Measurements from ENCODE around the gene PDE2A. TPM values are rescaled to one million over a fixed set of nuclear protein-coding genes. Genes with fewer than 3 reads are reported as not detected.

PDE2A gene
- polyA plus RNA-seq, 1 donor (not counting 4 experiments of a cell fraction or from before 2014, with no cell fraction given), result 0.38 TPM

- DNase-seq (ENCODE audit: low read depth, low spot score) (no peak), FAIRE-seq (no peak)
- H4K20me1 ChIP-seq (ENCODE audit: control insufficient read depth, extremely low read depth, insufficient read depth, low read length), result no peaks in the 10 kb centered on the region
- no peaks in the 10 kb centered on the region for H3K9me1 ChIP-seq (ENCODE audit: control insufficient read depth, extremely low read depth, insufficient read depth, low read length)
- no peaks in the 10 kb centered on the region for H3K9me3 ChIP-seq (ENCODE audit: control insufficient read depth, low read depth, low read length)
- TF ChIP-seq CTCF (optimal IDR thresholded peaks at IDR 0.05 in 1 of 3, IDR thresholded peaks at IDR 0.05 in 1 of 3, conservative IDR thresholded peaks at IDR 0.05 in 1 of 3; ENCODE audit: extremely low read depth in 1 of 3, insufficient read depth in 2 of 3, low read length in 3 of 3) (no peak), EZH2 (IDR thresholded peaks at IDR 0.05; ENCODE audit: low read length) (no peak)
- H3K9ac ChIP-seq (ENCODE audit: control insufficient read depth, extremely low read depth, insufficient read depth, low read length), result no peak overlapping the region
- H3K4me1 ChIP-seq (ENCODE audit: control insufficient read depth, extremely low read depth, insufficient read depth, low read length), result no peaks in the 10 kb centered on the region
- no peak overlapping the region for H2AFZ ChIP-seq (ENCODE audit: control insufficient read depth, low read length)
- no peak overlapping the region for H3K4me3 ChIP-seq (ENCODE audit: control insufficient read depth in 2 of 3, extremely low read depth in 1 of 3, insufficient read depth in 2 of 3, low read depth in 1 of 3, low read length in 3 of 3)
- H3K27me3 ChIP-seq (ENCODE audit: control insufficient read depth, extremely low read depth, insufficient read depth, low read length), result peaks cover 62% of the 10 kb centered on the region
- no peak overlapping the region for H3K4me2 ChIP-seq (ENCODE audit: control insufficient read depth, extremely low read depth, insufficient read depth, low read depth, low read length)
- no peaks in the 10 kb centered on the region for H3K36me3 ChIP-seq (ENCODE audit: control insufficient read depth in 2 of 2, extremely low read depth in 1 of 2, insufficient read depth in 2 of 2, low read length in 2 of 2)
- no peak overlapping the region for H3K27ac ChIP-seq (ENCODE audit: control insufficient read depth, insufficient read depth, low read length)
- dilution Hi-C loops (cut with MboI; ENCODE audit: extremely low pct_ligation_motif_present, low sequenced_read_pairs), result no loop called here
- H3K79me2 ChIP-seq (ENCODE audit: control insufficient read depth, insufficient read depth, low read length), result no peaks in the 10 kb centered on the region
These were observed 809 bp downstream of the PDE2A start for GRCh38 chr11:72673284-72673942.

GRCh38 chr11:72672597-72673238 lies 1.5 kb downstream of the PDE2A start:
- dilution Hi-C loops (cut with MboI; ENCODE audit: extremely low pct_ligation_motif_present, low sequenced_read_pairs), result no loop called here
- H3K36me3 ChIP-seq (ENCODE audit: control insufficient read depth in 2 of 2, extremely low read depth in 1 of 2, insufficient read depth in 2 of 2, low read length in 2 of 2), result no peaks in the 10 kb centered on the region
- no peaks in the 10 kb centered on the region for H3K79me2 ChIP-seq (ENCODE audit: control insufficient read depth, insufficient read depth, low read length)
- DNase-seq (ENCODE audit: low read depth, low spot score), result no peak
- H3K9ac ChIP-seq (ENCODE audit: control insufficient read depth, extremely low read depth, insufficient read depth, low read length), result no peak overlapping the region
- no peak overlapping the region for H3K27ac ChIP-seq (ENCODE audit: control insufficient read depth, insufficient read depth, low read length)
- no peaks in the 10 kb centered on the region for H3K4me1 ChIP-seq (ENCODE audit: control insufficient read depth, extremely low read depth, insufficient read depth, low read length)
- TF ChIP-seq CTCF (optimal IDR thresholded peaks at IDR 0.05 in 1 of 3, IDR thresholded peaks at IDR 0.05 in 1 of 3, conservative IDR thresholded peaks at IDR 0.05 in 1 of 3; ENCODE audit: extremely low read depth in 1 of 3, insufficient read depth in 2 of 3, low read length in 3 of 3), result no peak
- no peak for TF ChIP-seq EZH2 (IDR thresholded peaks at IDR 0.05; ENCODE audit: low read length)
- no peak for FAIRE-seq
- no peaks in the 10 kb centered on the region for H3K9me3 ChIP-seq (ENCODE audit: control insufficient read depth, low read depth, low read length)
- no peaks in the 10 kb centered on the region for H3K9me1 ChIP-seq (ENCODE audit: control insufficient read depth, extremely low read depth, insufficient read depth, low read length)
- no peak overlapping the region for H3K4me2 ChIP-seq (ENCODE audit: control insufficient read depth, extremely low read depth, insufficient read depth, low read depth, low read length)
- no peaks in the 10 kb centered on the region for H4K20me1 ChIP-seq (ENCODE audit: control insufficient read depth, extremely low read depth, insufficient read depth, low read length)
- no peak overlapping the region for H2AFZ ChIP-seq (ENCODE audit: control insufficient read depth, low read length)
- no peak overlapping the region for H3K4me3 ChIP-seq (ENCODE audit: control insufficient read depth in 2 of 3, extremely low read depth in 1 of 3, insufficient read depth in 2 of 3, low read depth in 1 of 3, low read length in 3 of 3)
- peaks cover 63% of the 10 kb centered on the region for H3K27me3 ChIP-seq (ENCODE audit: control insufficient read depth, extremely low read depth, insufficient read depth, low read length)
